Testis (tissue), 2 donors: ENCODE results near the gene SLC26A8.
"Not testable (repeated sequence)": the region's sequence is repeated elsewhere in the genome, so short reads cannot be mapped to it uniquely, and the experiment has no call there.

Source experiments
- CTCF ChIP-seq, 3 experiments: fragments of 450-650 bp in 2 of 3; fragments of 200-600 bp in 1 of 3; sonication (generic) in 1 of 3; IDR thresholded peaks; one replicate each; pipeline ENCODE4 v1.5.1; 2016 to 2019; ENCODE audit warnings: antibody characterized with exemption in 3 of 3, mild to moderate bottlenecking in 2 of 3, moderate library complexity in 1 of 3
- POLR2A ChIP-seq: fragments of 450-650 bp; IDR thresholded peaks from one replicate; pipeline ENCODE4 v1.6.1; 2017; ENCODE audit warnings: antibody characterized with exemption, mild to moderate bottlenecking, moderate library complexity

GRCh38 chr6:35909571-35909970, 114.9 kb downstream of the SLC26A8 start:
- not testable (repeated sequence) for TF ChIP-seq POLR2A; CTCF (IDR thresholded peaks at IDR 0.05)
